Natural killer cell (primary cell): ENCODE data around the gene DTNB. TPM values are rescaled to one million over a fixed set of nuclear protein-coding genes. Genes with fewer than 3 reads are reported as not detected.
A peak's percentile ranks its signal among the peaks of the same experiment; 100 is the strongest.

Experiments
- ATAC-seq, 3 donors: fragments of 150-1000 bp in 2 of 3; fragments of 200-7000 bp in 1 of 3; cut with Tn5 transposase; 1 replicate in 1 of 3; 2 replicates in 2 of 3; pipeline ENCODE4 v1.10.0; 2021; ENCODE audit warnings: mild to moderate bottlenecking in 2 of 3, moderate library complexity in 2 of 3
- DNase-seq, 2 donors: peaks; one replicate each; pipeline versions ENCODE4 v3.0.0 to v3.0.0-alpha.2; 2013 to 2021; ENCODE audit warnings: mixed read lengths in 1 of 2
- H3K27ac ChIP-seq: one replicate; pipeline ENCODE4 v1.5.1; 2013; ENCODE audit warnings: mild to moderate bottlenecking, low read length
- H3K27me3 ChIP-seq: one replicate; pipeline ENCODE4 v1.6.1; 2013; ENCODE audit warnings: low read length; ENCODE audit not compliant: control insufficient read depth, insufficient read depth
- H3K36me3 ChIP-seq: one replicate; pipeline ENCODE4 v1.6.1; 2013; ENCODE audit warnings: low read length; ENCODE audit not compliant: control insufficient read depth, insufficient read depth
- H3K4me1 ChIP-seq: one replicate; pipeline ENCODE4 v1.6.1; 2013; ENCODE audit warnings: low read length; ENCODE audit not compliant: control insufficient read depth, insufficient read depth
- H3K4me3 ChIP-seq: one replicate; pipeline ENCODE4 v1.5.1; 2013; ENCODE audit warnings: low read length
- H3K9me3 ChIP-seq: one replicate; pipeline ENCODE4 v1.6.1; 2013; ENCODE audit warnings: low read length; ENCODE audit not compliant: control insufficient read depth, insufficient read depth
- H3K27ac Mint-ChIP-seq, 2 donors: one replicate each; pipeline ENCODE4 v1.8.0; 2022; ENCODE audit warnings: mild to moderate bottlenecking in 2 of 2, mixed read lengths in 2 of 2, moderate library complexity in 1 of 2
- H3K27me3 Mint-ChIP-seq, 2 donors: one replicate each; pipeline ENCODE4 v1.8.0; 2022; ENCODE audit warnings: low read depth in 2 of 2, mixed read lengths in 2 of 2
- H3K36me3 Mint-ChIP-seq: one replicate; pipeline ENCODE4 v1.8.0; 2022; ENCODE audit warnings: mixed read lengths
- H3K4me1 Mint-ChIP-seq, 2 donors: one replicate each; pipeline ENCODE4 v1.8.0; 2022; ENCODE audit warnings: mixed read lengths in 2 of 2
- H3K4me3 Mint-ChIP-seq: one replicate; pipeline ENCODE4 v1.8.0; 2022; ENCODE audit warnings: mild to moderate bottlenecking, moderate library complexity, mixed read lengths
- H3K9me3 Mint-ChIP-seq, 2 donors: one replicate each; pipeline ENCODE4 v1.8.0; 2022; ENCODE audit warnings: mixed read lengths in 2 of 2
- WGBS: methylation state at CpG from one replicate; pipeline ENCODE4 v1.1.7; 2013; ENCODE audit warnings: missing lambda C conversion rate; ENCODE audit not compliant: insufficient coverage; 5-methylcytosine and 5-hydroxymethylcytosine counted together
- intact Hi-C: fragments of 100-400 bp; cut with micrococcal nuclease; formaldehyde crosslinking; loops from one replicate; pipeline ENCODE4 v1.14.2; 2022
- total RNA-seq, 4 donors: library from RNA; stranded (reverse); fragments of 120-200 nt in 1 of 4; gene quantifications; one replicate each; pipeline versions ENCODE4 v1.2.3 to v1.2.4, GENCODE V29; 2013 to 2022
- TF ChIP-seq, protein P1 (sequence below): fragments of 200-600 bp; IDR thresholded peaks from one replicate; pipeline ENCODE4 v1.8.0; 2022; ENCODE audit warnings: antibody characterized with exemption

The DTNB gene
- total RNA-seq, 3 donors from 2014 or later (not counting 1 experiment from before 2014, with no cell fraction given), result 20.8 to 33.7 (median 23.6) TPM

GRCh38 chr2:25368660-25369059 lies 304.7 kb downstream of the DTNB start:
- no peak overlapping the region for H3K27ac ChIP-seq
- H3K27ac Mint-ChIP-seq, result no peak overlapping the region
- no peak overlapping the region for H3K4me3 Mint-ChIP-seq
- no peaks in the 10 kb centered on the region for H3K9me3 Mint-ChIP-seq
- ATAC-seq (no peak), DNase-seq (no peak)
- no peaks in the 10 kb centered on the region for H3K36me3 Mint-ChIP-seq
- H3K9me3 ChIP-seq, result no peaks in the 10 kb centered on the region
- peaks cover 2% of the 10 kb centered on the region for H3K4me1 ChIP-seq
- H3K4me1 Mint-ChIP-seq, result peaks cover 9 to 14% of the 10 kb centered on the region in 2 donors
- no peaks in the 10 kb centered on the region for H3K36me3 ChIP-seq
- no peaks in the 10 kb centered on the region for H3K27me3 ChIP-seq
- TF ChIP-seq, protein P1, sequence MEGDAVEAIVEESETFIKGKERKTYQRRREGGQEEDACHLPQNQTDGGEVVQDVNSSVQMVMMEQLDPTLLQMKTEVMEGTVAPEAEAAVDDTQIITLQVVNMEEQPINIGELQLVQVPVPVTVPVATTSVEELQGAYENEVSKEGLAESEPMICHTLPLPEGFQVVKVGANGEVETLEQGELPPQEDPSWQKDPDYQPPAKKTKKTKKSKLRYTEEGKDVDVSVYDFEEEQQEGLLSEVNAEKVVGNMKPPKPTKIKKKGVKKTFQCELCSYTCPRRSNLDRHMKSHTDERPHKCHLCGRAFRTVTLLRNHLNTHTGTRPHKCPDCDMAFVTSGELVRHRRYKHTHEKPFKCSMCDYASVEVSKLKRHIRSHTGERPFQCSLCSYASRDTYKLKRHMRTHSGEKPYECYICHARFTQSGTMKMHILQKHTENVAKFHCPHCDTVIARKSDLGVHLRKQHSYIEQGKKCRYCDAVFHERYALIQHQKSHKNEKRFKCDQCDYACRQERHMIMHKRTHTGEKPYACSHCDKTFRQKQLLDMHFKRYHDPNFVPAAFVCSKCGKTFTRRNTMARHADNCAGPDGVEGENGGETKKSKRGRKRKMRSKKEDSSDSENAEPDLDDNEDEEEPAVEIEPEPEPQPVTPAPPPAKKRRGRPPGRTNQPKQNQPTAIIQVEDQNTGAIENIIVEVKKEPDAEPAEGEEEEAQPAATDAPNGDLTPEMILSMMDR, result no peak
- intact Hi-C loops, result loop anchor here (10.0 kb wide), 1 partner anchor 306 kb away; the partner anchor contains the start of gene DTNB
- WGBS, result 94% methylated on average over 4 of the region's 4 CpGs
- H3K27me3 Mint-ChIP-seq, result no peaks in the 10 kb centered on the region
- H3K4me3 ChIP-seq, result no peak overlapping the region

DNA sequence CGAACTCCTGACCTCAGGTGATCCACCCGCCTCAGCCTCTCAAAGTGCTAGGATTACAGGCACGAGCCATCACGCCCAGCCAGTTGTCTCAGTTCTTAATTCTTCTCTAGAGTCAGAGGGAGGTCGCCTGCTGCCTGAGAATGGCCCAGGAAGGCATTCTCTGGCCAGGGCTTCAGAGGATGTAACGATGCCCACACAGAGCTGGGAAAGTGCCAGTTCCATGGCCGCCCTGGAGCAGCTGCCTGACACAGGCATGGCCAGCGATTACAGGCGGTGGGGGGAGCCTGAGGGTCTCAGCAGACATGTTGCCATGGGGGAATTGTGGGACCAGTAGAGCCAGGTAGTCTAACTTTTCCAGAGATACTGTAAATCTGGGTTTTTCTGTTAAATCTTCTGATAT lies 306.1 kb downstream of the DTNB start:
- H3K27me3 ChIP-seq, result no peaks in the 10 kb centered on the region
- no peaks in the 10 kb centered on the region for H3K36me3 ChIP-seq
- no peak overlapping the region for H3K27ac Mint-ChIP-seq
- H3K9me3 Mint-ChIP-seq, result no peaks in the 10 kb centered on the region
- ATAC-seq, result no peak
- WGBS, result 97% methylated on average over 9 of the region's 9 CpGs
- TF ChIP-seq, protein P1, result no peak
- H3K4me1 ChIP-seq, result peaks cover 15% of the 10 kb centered on the region
- H3K27me3 Mint-ChIP-seq, result no peaks in the 10 kb centered on the region
- no peak for DNase-seq
- no peak overlapping the region for H3K4me3 Mint-ChIP-seq
- H3K9me3 ChIP-seq, result no peaks in the 10 kb centered on the region
- H3K36me3 Mint-ChIP-seq, result no peaks in the 10 kb centered on the region
- no peak overlapping the region for H3K4me3 ChIP-seq
- peaks cover 17 to 24% of the 10 kb centered on the region in 2 donors for H3K4me1 Mint-ChIP-seq
- H3K27ac ChIP-seq, result no peak overlapping the region
- intact Hi-C loops, result loop anchor here (10.0 kb wide), 1 partner anchor 308 kb away; the partner anchor contains the start of gene DTNB

- no peaks in the 10 kb centered on the region for H3K9me3 ChIP-seq
- intact Hi-C loops, result loop anchor here (10.0 kb wide), 1 partner anchor 308 kb away; the partner anchor contains the start of gene DTNB
- no peak overlapping the region for H3K4me3 ChIP-seq
- no peaks in the 10 kb centered on the region for H3K9me3 Mint-ChIP-seq
- no peaks in the 10 kb centered on the region for H3K36me3 ChIP-seq
- DNase-seq (no peak), ATAC-seq (no peak)
- WGBS, result 85% methylated on average over 4 of the region's 4 CpGs
- H3K4me1 ChIP-seq, result peaks cover 19% of the 10 kb centered on the region
- H3K27me3 Mint-ChIP-seq, result no peaks in the 10 kb centered on the region
- no peaks in the 10 kb centered on the region for H3K27me3 ChIP-seq
- H3K4me3 Mint-ChIP-seq, result no peak overlapping the region
- H3K4me1 Mint-ChIP-seq, result peaks cover 24 to 30% of the 10 kb centered on the region in 2 donors
- H3K27ac Mint-ChIP-seq, result no peak overlapping the region
- TF ChIP-seq, protein P1, result no peak
- no peak overlapping the region for H3K27ac ChIP-seq
- no peaks in the 10 kb centered on the region for H3K36me3 Mint-ChIP-seq
Observed at GRCh38 chr2:25366629-25367028, 306.7 kb downstream of the DTNB start.

- Histone ChIP-seq H3K36me3 (no peaks in the 10 kb centered on the region), H3K27ac (no peak overlapping the region), H3K27me3 (no peaks in the 10 kb centered on the region), H3K4me1 (peaks cover 21% of the 10 kb centered on the region), H3K9me3 (no peaks in the 10 kb centered on the region), H3K4me3 (no peak overlapping the region)
- DNase-seq (no peak), ATAC-seq (no peak)
- intact Hi-C loops, result loop anchor here (10.0 kb wide), 1 partner anchor 310 kb away; the partner anchor contains the start of gene DTNB
- Mint-ChIP-seq H3K27me3 (no peaks in the 10 kb centered on the region), H3K9me3 (no peaks in the 10 kb centered on the region), H3K36me3 (no peaks in the 10 kb centered on the region), H3K4me3 (peak overlapping the region; percentile 14), H3K4me1 (peaks cover 26 to 33% of the 10 kb centered on the region in 2 donors), H3K27ac (peak overlapping the region; percentile 52 to 94)
- TF ChIP-seq, protein P1, result no peak
- 44% methylated on average over 4 of the region's 5 CpGs for WGBS
Observed at GRCh38 chr2:25365241-25365640, 308.1 kb downstream of the DTNB start.
